ENCODE measurements around the gene DBNDD2.

- TF ChIP-seq POLR2A (IDR thresholded peaks at IDR 0.05) (no peak), CTCF (IDR thresholded peaks at IDR 0.05) (no peak)
Observed at GRCh38 chr20:45365444-45365970, 42.6 kb upstream of the DBNDD2 start.

Measured in heart left ventricle (tissue), 13 donors.